Stimulated activated CD8-positive, alpha-beta memory T cell treated with anti-CD3 and anti-CD28 coated beads, Interleukin-7, amount 100 ng/mL, for 4 hours (primary cell): ENCODE measurements around the gene IMMP2L.

Source experiments
- DNase-seq, 2 donors: peaks; one replicate each; pipeline ENCODE4 v3.0.0-alpha.2; 2020; ENCODE audit warnings: low read depth in 2 of 2

Gene IMMP2L

DNA sequence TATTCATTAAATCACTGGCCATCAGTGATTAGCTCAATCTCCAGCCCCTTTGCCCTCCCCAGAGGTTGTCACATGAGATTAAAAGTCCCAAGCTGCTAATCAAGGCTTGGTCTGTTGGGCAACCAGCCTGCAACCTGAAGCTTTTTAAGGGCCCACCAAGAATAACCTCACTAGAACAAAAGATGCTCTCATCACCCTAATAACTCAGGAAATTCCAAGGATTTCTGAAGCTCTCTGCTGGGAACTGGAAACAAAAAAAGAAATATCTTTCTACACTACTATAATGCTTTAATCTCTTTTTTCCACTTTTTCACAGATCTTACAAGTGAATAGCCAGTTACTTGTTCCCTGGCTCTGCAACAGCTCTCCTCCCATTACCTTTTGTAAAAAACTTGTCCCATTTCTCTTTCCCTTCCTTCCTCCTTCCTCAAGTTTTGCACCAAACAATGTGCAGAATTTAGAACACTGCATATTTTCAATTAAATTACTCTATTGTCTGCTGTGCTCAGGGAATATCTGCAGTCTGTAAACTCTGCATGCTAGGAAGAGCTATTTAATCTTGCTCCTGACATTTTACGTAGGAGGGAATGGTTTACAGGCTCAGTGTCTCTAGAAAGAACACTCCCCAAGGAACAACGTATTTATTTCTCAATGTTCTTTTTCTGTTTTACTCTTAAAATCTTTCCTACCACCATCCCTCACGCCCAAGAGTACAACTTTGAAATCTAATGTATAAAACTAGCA is 169.1 kb downstream of the IMMP2L start:
- no peak for DNase-seq

DNA sequence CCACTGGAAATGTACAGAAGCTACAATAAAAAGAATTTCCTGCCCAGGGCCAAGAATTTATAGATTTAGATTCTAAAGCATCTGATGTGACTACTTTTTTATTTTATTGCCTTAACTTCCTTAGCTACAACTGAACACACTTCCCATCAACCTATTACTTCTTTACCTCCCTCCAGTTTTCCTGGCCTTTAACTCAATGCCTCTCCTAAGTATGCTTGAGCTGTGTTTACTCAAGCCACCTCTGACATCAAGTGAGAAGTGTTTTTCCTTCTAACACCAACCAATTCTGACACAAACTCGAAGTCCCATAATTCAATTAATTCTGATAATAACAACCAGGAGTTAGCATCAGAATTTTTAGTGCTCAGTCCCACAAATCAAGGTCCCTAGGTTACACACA is 170.0 kb downstream of the IMMP2L start:
- no peak for DNase-seq

DNA sequence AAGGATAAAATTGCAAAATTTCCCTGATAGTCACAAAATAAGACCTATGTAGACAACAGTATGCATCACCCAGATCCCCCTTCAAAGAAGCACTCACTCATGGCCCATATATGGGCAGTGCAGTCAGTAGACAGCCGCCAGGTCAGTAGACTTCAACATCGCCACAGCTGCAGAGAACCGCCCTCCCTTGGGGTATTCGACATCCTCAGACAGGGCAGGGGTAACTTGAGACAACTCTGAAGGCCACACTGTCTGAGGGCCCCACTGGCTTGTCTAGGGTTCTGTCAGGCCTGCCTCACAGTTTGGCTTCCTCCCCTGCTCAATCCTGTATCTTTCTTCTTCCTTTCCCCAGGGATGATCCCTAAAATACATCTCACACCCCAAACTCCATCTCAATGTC is 172.3 kb downstream of the IMMP2L start:
- no peak for DNase-seq

DNA sequence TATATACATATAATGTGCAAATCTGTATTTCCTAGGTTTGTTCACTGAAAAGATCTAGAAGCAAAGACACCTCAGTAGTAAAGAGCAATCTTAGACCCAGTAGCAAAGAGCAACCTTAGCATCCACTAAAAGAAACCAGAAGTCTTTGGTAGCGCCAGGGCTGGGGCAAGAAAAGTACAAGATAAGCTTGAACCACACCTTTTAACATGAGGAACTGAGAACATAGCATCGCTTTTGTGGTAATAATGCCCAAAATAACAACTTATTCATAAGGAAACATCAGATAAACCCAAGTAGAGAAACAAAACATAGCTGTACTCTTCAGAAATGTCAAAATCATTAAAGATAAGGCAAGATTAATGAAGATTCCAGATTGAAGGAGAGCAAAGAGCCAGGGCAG is 173.4 kb downstream of the IMMP2L start:
- no peak for DNase-seq

DNA sequence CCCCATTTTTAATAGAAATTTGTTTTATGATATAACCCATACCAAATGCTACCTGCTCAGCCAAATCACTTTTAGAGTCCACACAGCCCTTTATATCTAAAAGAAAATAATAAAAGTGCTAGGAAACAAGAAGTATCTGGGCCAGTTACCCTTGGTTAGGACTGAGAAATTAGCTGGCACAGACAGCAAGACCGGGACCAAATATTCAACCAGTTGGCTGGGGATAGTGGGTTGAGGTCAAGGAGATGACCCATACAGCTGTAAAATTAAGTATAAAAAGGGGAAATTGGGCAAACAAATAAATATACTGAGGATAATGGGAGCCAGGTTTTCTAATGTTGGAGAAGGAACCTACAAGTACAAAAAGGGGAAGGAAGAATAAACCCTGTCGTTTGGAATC is 174.3 kb downstream of the IMMP2L start:
- no peak for DNase-seq

DNA sequence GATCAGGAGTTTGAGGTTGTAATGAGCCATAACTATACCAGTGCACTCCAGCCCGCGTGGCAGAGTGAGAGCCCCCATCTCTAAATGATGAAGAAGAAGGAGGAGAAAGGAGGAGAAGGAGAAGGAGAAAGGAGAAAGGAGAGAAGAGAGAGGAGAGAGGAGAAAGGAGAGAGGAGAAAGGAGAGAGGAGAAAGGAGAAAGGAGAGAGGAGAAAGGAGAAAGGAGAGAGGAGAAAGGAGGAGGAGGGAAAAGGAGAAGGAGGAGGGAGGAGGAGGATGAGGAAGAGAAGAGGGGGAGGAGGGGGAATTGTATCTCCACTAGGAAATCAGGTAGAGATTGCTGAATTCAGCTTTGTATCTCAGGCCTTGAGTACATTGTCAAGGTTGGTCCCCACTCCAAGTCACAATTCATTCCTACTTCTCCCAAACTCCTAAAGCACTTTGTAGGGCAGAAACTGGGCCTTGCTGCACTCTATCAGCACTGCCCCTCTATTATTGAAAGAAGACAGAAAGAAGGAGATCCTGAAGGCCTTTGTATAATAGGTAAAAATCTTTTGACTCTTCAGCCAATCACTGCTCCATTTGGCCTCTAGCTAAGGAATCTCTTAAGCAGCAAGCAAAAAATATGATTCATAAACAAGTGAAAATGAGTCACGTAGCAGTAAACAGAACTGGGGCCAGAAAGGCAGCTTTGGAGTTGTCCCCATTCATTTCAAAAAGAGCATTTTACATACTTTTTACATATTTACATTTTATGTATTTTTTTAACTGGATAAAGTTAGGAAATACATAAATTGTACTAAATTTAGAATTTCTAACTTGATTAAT is 178.0 kb downstream of the IMMP2L start:
- DNase-seq = no peak

DNA sequence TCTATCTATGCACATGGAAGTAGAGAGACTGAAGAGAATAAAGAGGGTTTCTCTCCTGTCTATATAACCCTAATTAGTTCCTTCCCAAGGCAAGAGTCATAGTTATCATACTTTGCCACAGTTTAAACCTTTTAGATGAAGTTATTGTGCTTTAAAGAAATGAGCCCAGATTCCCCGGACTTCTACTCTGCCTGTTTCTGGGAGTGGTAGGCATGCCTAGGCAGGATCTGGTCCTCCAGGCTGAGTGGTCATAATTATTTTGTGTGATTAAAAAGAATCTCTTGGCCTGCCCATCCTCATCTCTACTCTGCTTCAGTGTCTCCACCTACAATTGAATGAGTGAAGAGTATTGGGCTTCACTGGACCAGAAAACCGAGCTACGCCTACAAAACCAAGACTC is 179.2 kb downstream of the IMMP2L start:
- no peak for DNase-seq

DNA sequence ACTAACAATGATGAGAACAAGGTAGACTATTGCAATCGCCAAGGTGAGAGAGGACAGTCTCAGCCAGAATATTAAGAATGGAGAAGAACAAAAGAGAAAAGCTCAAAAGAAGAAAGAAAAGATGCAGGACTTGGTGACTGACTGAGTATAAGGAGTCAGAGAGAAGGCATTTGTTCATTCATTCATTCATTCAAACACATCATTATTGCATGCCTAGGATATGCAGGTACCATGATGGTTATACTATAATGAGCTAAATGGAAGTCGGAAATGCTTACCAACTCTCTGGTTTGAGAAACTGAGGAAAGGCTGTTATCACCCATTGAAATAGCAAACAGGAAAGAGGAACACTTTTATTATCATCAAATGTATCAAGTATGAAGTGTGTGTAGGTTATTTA is 180.7 kb downstream of the IMMP2L start:
- no peak for DNase-seq

DNA sequence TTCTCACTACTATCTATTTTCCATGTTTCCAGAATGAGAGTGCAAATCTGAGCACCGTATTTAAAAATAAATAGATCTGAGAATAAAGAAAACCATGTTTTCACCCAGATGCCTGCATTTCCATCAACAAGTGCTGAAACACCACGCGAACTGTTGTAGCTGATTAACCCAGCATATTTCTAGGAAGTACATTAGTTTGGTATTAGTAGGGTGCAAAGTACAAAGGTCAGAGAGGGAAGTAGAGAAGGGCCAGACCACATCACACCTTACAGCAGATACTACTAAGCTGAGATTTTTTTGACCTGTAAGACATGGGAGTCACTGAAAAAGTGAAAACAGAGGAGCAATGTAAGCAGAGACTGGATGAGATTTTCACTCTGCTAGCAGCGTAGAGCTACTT is 181.3 kb downstream of the IMMP2L start:
- no peak for DNase-seq

DNA sequence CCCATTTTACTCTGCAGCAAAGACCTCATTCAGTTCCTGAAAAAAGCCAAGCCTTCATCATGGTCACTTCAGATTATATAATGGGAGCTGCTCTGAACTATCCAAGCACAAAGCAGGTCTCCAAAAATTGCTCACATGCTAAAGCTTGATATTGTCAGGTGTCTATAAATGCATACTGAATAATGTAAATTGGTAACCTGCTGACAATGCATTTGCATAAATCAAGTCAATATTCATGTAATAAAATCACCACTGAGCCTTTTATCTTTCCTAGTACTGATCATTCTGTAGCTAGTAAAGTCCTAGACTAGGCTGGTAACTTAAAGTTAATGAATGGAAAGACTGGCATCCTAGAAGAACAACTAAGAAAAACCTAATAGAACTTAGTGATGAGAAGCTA is 188.3 kb downstream of the IMMP2L start:
- DNase-seq = no peak

DNA sequence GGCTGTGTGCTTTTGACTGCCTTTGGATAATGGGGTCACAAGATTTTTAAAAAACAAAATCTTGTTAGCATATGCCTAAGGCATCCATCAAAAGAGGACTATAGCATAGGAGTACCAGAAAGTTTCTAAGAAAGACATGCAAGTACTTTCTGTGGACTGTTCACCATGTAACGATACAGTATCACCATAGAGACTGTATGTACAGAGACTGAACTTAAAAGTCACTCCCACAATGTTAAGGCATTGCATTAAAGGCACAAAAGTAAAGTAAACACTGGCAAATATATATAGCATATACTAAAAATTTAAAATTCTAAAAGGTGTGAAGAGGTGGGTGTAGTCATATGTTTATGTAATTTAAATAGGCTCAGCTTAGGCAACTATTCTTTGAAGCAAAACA is 190.9 kb downstream of the IMMP2L start:
- DNase-seq = no peak

DNA sequence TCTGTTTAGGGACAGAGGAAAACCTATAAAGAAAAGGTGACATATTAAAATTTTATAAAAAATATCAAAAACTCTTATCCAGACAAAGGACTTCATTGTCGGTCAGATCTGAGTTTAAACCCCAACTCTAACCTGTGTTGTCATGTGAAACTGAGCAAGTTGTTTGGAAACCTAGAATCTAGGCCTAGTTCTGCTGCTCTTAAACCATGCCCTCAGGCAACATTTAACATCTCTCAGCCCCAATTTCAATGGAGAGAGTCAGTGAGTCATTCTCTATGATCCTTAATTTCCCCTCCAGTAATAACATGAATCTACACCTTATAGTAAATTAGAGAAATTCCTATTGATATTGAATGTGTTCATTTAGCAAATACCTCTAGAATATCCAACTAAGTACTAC is 192.3 kb downstream of the IMMP2L start:
- DNase-seq = no peak

DNA sequence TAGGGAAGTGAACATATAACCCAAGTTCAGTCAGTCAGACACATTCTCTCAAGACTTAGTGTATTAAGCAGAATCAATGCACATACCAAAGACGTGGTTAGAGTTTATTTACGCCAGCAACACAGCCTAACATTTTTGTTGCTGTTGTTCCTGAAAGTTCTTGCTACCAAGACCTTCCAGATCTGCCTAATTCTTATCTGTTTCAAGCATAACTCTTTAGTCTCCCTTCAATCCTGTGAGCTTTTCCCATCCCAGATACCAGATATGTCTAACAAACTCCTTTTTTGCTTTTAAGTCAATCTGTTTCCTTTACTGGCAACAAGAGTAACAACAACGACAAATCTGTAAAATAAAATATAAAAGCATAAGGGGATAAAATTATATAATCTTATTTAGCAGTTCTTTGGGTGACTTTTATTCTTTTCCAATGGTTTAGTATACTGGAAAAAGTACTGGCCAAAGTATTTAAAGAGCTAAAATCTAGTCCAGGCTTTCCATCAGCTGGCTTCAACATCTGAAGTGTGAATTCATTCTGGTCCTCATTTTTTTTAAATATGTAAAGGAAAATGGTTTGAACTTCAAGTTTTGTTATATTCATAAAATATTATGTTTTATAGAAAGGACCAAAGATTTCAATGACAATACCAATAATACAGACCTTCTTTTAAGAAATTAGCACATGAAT is 193.8 kb downstream of the IMMP2L start:
- no peak for DNase-seq

DNA sequence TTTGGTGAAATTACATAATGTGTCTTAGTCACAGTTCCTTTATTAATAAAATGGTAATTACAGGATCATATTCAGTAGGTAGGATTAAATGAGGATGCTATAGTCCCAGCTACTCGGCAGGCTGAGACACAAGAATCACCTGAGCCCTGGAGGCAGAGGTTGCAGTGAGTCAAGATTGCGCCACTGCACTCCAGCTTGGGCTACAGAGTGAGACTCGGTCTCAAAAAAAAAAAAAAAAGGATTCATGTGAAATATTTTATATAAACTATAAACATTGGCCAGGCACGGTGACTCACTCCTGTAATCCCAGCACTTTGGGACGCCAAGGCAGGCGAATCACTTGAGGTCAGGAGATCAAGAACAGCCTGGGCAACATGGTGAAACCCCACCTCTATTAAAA is 197.9 kb downstream of the IMMP2L start:
- no peak for DNase-seq

DNA sequence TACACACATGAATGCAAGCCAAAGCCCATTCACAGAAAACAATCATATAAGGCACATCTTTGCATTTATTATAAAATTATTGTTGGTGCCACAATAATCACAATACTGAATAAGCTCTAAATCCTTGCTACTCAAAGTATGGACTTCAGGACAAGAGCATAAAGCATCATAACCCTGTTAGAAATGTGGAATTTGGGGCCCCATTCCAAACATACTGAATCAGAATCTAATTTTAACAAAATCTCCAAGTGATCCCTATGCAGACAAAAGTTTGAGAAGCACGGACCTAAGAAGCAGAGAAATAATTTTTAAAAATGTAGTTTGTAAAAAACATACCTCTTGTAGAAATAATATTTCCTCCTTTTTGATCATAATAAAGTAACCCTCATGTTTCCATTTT is 199.2 kb downstream of the IMMP2L start:
- DNase-seq = no peak

DNA sequence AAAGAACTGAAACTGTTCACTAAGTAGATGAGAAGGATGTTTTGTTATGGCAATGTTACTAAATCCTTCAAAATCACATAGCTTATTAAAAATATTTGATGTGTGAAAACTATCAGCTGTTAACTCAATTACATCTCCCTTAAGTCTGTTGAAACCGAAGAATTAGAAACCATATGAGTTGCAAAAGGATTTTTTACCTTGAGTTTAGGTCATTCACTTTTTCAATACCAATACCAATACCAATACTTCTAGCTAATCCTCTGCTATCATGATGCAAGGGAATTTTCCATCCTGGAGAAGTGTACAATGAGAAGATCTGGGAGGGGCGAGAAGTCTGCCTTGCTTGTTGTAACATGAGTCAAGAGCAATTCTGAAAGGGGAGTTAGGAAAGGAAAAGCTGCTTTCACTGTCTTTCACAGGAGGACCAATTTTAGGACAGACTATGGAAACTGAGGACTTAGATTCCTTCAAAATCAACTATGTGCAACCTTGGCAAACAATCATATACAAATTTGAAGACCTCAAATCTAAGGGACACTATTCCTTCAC is 199.7 kb downstream of the IMMP2L start:
- DNase-seq = no peak

DNA sequence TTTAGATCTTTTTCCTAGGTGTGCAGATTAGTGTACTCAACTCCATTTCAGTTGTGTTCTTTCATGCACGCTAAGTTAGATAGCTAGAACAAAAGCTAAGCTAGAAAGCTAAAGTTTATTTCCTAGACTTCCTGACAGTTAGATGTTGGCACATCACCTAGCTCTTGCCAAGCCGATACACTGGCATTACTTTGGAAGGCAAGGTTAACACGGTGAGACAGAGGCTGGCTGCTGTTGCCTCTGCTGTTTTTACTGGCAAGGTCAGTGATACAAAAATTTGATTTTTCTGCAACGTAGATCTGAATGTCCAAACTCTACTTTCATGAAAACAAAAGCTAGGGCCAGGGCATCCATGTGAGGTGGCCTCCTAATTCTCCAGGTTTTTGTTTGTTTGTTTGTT is 203.4 kb downstream of the IMMP2L start:
- no peak for DNase-seq

DNA sequence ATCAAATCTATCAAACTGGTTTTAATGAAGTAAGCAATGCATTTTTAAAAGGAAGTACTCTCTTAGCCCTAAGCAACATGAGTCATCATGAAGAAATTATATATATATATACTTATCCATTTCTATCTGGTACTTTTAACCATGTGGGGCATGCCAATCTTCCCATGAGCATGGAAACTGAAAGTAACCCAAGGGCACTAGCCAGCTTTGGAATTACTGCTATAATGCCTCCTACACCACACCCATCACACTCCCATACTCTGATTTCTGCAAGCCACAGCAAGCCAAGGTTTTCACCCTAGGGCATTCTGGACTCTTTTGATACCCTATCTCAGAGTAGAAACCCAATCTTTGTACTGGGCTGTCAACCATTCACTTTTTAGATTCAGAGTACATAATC is 204.6 kb downstream of the IMMP2L start:
- no peak for DNase-seq

DNA sequence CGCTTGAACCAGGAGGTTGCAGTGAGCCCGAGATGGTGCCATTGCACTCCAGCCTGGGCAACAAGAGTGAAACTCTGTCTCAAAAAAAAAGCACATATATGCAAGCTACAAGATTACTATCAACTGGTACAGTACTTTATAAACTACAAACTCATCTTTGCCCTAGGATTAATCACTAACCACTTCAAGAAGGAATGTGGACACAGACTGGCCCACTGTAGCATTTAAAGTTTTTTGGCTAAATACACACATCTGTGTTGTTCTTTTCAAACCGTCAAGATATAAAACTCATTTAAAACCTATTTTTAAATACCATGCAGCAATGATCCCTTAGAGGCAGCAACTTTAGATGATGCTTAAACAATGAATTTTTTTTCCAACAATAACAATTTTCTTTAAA is 205.4 kb downstream of the IMMP2L start:
- DNase-seq = no peak

DNA sequence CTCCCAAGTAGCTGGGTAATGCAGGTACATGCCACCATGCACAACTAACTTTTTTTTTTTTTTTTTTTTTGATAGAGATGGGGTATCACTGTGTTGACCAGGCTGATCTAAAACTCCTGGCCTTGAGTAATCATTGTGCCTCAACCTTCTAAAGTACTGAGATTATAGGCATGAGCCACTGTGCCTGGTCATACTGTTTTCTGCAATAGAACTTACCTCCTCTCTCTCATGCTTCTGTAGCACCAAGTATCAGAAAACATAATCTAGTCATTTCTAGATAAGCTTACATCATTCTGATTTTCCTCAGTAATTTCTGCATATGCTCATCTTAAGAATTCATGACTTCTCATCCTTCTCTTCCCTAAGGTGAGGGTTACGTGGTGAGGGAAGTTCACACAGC is 210.0 kb downstream of the IMMP2L start:
- no peak for DNase-seq

DNA sequence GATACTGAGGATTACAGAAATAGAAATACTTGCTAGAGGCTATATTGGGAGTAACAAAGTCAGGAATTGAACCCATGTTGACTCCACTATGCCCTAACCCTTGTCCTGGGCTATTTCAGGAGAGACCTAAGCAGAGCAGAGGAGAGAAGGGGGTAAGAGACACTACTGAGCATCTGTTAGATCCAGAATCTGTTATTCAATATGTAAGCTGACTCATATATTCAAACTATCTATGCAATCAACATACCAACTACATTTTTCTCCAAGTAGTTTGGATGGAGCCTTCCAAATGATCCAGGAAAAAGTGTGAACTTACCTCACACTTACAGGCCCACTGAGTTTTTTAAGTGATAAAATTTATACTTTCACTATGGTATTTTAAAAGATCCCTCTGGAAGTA is 216.1 kb downstream of the IMMP2L start:
- no peak for DNase-seq

DNA sequence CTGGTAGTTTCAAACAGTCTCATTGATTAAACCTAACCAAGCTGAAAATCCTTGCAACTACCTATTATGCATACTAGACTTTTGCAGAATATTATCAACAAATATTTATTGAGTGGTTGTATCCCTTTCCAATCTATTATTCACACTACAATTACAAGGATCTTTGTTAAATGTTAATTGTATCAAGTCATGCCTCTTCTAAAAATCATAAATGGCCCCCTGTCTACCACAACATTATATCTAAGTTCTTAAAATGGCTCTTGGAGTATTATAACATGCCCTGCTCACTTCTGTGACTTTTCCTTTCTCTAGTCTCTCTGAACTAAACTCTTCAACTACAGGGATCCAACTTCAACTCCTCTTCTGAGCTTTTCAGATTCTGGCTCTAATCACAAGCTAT is 219.3 kb downstream of the IMMP2L start:
- no peak for DNase-seq

DNA sequence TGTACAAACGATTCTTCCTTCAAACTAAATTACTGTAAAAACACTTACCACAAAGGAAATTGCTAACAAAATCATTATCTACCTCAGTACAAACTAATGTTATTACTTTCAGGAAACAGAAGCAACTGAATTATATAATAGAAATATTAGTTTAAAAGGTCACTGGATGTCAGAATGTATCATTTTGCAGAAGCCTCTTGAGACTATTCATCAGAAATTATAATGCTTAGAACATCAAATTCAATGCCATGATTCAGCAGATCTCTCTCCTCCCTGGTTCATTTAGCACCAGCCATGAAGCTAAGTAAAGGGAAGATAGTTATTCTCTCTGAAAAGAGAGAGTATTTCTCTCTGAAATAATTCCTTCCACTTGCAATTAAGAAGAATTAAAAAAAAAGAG is 223.3 kb downstream of the IMMP2L start:
- no peak for DNase-seq
